GM21515 (cell line): ENCODE measurements around the gene MMP26.
A peak's percentile ranks its signal among the peaks of the same experiment; 100 is the strongest.

Experiments
- ATAC-seq: cut with Tn5 transposase; IDR thresholded peaks from one replicate; pipeline ENCODE4 v1.9.1; 2021; ENCODE audit not compliant: unreplicated experiment

Gene MMP26

GRCh38 chr11:4704054-4704789, at the start of gene MMP26:
Gene MMP26 (plus strand): TSS chr11:4704784.
- no peak for ATAC-seq

- no peak for ATAC-seq
Measured at GRCh38 chr11:4658629-4659445, 45.7 kb upstream of the MMP26 start.

GRCh38 chr11:4662876-4663275, 41.7 kb upstream of the MMP26 start:
- no peak for ATAC-seq

- ATAC-seq, result no peak
Measured at GRCh38 chr11:4664183-4664582, 40.4 kb upstream of the MMP26 start.

GRCh38 chr11:4664786-4665185, 39.8 kb upstream of the MMP26 start:
- ATAC-seq, result no peak

- no peak for ATAC-seq
Measured at GRCh38 chr11:4665424-4665823, 39.2 kb upstream of the MMP26 start.

- no peak for ATAC-seq
Measured at GRCh38 chr11:4671741-4672140, 32.8 kb upstream of the MMP26 start.

GRCh38 chr11:4672470-4672869, 32.1 kb upstream of the MMP26 start:
- no peak for ATAC-seq

- ATAC-seq, result no peak
Measured at GRCh38 chr11:4673781-4674180, 30.8 kb upstream of the MMP26 start.

- no peak for ATAC-seq
Measured at GRCh38 chr11:4677948-4678347, 26.6 kb upstream of the MMP26 start.

- ATAC-seq, result no peak
Measured at GRCh38 chr11:4680341-4680740, 24.2 kb upstream of the MMP26 start.

GRCh38 chr11:4682623-4683419, 21.8 kb upstream of the MMP26 start:
- no peak for ATAC-seq

GRCh38 chr11:4684631-4685285, 19.8 kb upstream of the MMP26 start:
- no peak for ATAC-seq

GRCh38 chr11:4695442-4695841, 9.1 kb upstream of the MMP26 start:
- ATAC-seq, result no peak

- no peak for ATAC-seq
Measured at GRCh38 chr11:4697585-4697984, 7.0 kb upstream of the MMP26 start, which contains the start of gene OR51E2. Gene OR51E2 (minus strand): TSS chr11:4697853. CDS start chr11:4682711, 15,142 bp downstream.

- peak; percentile 91 for ATAC-seq
Measured at GRCh38 chr11:4699697-4700435, 4.7 kb upstream of the MMP26 start.

- no peak for ATAC-seq
Measured at GRCh38 chr11:4700436-4700820, 4.2 kb upstream of the MMP26 start.

- ATAC-seq, result no peak
Measured at GRCh38 chr11:4704790-4705334, 278 bp downstream of the MMP26 start.

GRCh38 chr11:4713241-4713640, 8.7 kb downstream of the MMP26 start:
- ATAC-seq, result no peak

- ATAC-seq, result no peak
Measured at GRCh38 chr11:4714300-4714699, 9.7 kb downstream of the MMP26 start.
